Right renal pelvis (tissue), 4 donors: ENCODE data around the gene GSG1L2. TPM values are rescaled to one million over a fixed set of nuclear protein-coding genes. Genes with fewer than 3 reads are reported as not detected.
"Not testable (repeated sequence)": the region's sequence is repeated elsewhere in the genome, so short reads cannot be mapped to it uniquely, and the experiment has no call there.

Experiments
- DNase-seq, 4 donors: peaks; one replicate each; pipeline ENCODE4 v3.0.0-alpha.2; 2013; ENCODE audit warnings: low read depth in 4 of 4, low spot score in 3 of 4, missing footprints in 1 of 4
- polyA plus RNA-seq, 4 donors: library from polyadenylated mRNA; unstranded; fragments of 120-200 nt; gene quantifications; one replicate each; pipeline ENCODE4 v1.2.1, GENCODE V29; 2013; ENCODE audit not compliant: insufficient read length in 4 of 4

The GSG1L2 gene
- polyA plus RNA-seq, 4 donors, result not detected

GRCh38 chr17:9790889-9791876, 30.7 kb downstream of the GSG1L2 start, which contains the start of gene DHRS7C:
TSS of gene DHRS7C (minus strand) at chr17:9791592. CDS start at chr17:9791284, 308 bp downstream.
- no peak for DNase-seq

- no peak for DNase-seq
These were observed 31.6 kb downstream of the GSG1L2 start for GRCh38 chr17:9790316-9790715.

GRCh38 chr17:9788601-9789000, 33.3 kb downstream of the GSG1L2 start:
- no peak for DNase-seq

- no peak for DNase-seq
These were observed 37.3 kb downstream of the GSG1L2 start for GRCh38 chr17:9784544-9784943.

GRCh38 chr17:9783465-9783864, 38.4 kb downstream of the GSG1L2 start:
- not testable (repeated sequence) for DNase-seq

- no peak for DNase-seq
These were observed 38.8 kb downstream of the GSG1L2 start for GRCh38 chr17:9783050-9783449.

GRCh38 chr17:9780552-9780951, 41.3 kb downstream of the GSG1L2 start:
- no peak for DNase-seq

GRCh38 chr17:9776911-9777310, 45.0 kb downstream of the GSG1L2 start:
- no peak for DNase-seq

GRCh38 chr17:9772658-9773057, 49.2 kb downstream of the GSG1L2 start:
- DNase-seq, result no peak

GRCh38 chr17:9771465-9771864, 50.4 kb downstream of the GSG1L2 start:
- no peak for DNase-seq

- no peak for DNase-seq
These were observed 52.7 kb downstream of the GSG1L2 start for GRCh38 chr17:9769036-9769695.

- DNase-seq, result no peak
These were observed 53.4 kb downstream of the GSG1L2 start for GRCh38 chr17:9768381-9768934.

- no peak for DNase-seq
These were observed 54.4 kb downstream of the GSG1L2 start for GRCh38 chr17:9767432-9767991.

- no peak for DNase-seq
These were observed 54.9 kb downstream of the GSG1L2 start for GRCh38 chr17:9766970-9767369.

GRCh38 chr17:9765322-9765721, 56.6 kb downstream of the GSG1L2 start:
- no peak for DNase-seq

GRCh38 chr17:9763643-9764042, 58.2 kb downstream of the GSG1L2 start:
- DNase-seq, result no peak

GRCh38 chr17:9760266-9760665, 61.6 kb downstream of the GSG1L2 start:
- DNase-seq, result no peak

- no peak for DNase-seq
These were observed 66.8 kb downstream of the GSG1L2 start for GRCh38 chr17:9755083-9755482.
